Stimulated activated CD4-positive, alpha-beta T cell treated with anti-CD3 and anti-CD28 coated beads, Interleukin-2, amount 100 ng/mL, for 4 hours (primary cell): ENCODE data around the gene ING3.
"Not testable (repeated sequence)": the region's sequence is repeated elsewhere in the genome, so short reads cannot be mapped to it uniquely, and the experiment has no call there.

Source experiments
- DNase-seq: peaks from one replicate; pipeline ENCODE4 v3.0.0-alpha.2; 2020; ENCODE audit warnings: low read depth

The ING3 gene

GRCh38 chr7:120951309-120951699 is 727 bp downstream of the ING3 start:
- DNase-seq = no peak

- DNase-seq = no peak
Measured at GRCh38 chr7:120951826-120952225, 1.2 kb downstream of the ING3 start.

- DNase-seq = no peak
Measured at GRCh38 chr7:120955577-120956149, 5.1 kb downstream of the ING3 start.

- DNase-seq = no peak
Measured at GRCh38 chr7:120959929-120960484, 9.4 kb downstream of the ING3 start.

- no peak for DNase-seq
Measured at GRCh38 chr7:120960714-120961113, 10.1 kb downstream of the ING3 start.

- DNase-seq = no peak
Measured at GRCh38 chr7:120961638-120962173, 11.1 kb downstream of the ING3 start.

- no peak for DNase-seq
Measured at GRCh38 chr7:120964088-120964487, 13.5 kb downstream of the ING3 start.

- DNase-seq = no peak
Measured at GRCh38 chr7:120966961-120967360, 16.4 kb downstream of the ING3 start.

- no peak for DNase-seq
Measured at GRCh38 chr7:120973849-120974248, 23.3 kb downstream of the ING3 start.

- DNase-seq = no peak
Measured at GRCh38 chr7:120979765-120980499, 29.4 kb downstream of the ING3 start.

GRCh38 chr7:120981117-120981516 is 30.5 kb downstream of the ING3 start:
- DNase-seq = no peak

GRCh38 chr7:120981888-120982615 is 31.5 kb downstream of the ING3 start:
- no peak for DNase-seq

GRCh38 chr7:120983592-120983991 is 33.0 kb downstream of the ING3 start:
- DNase-seq = not testable (repeated sequence)

GRCh38 chr7:120984406-120984805 is 33.8 kb downstream of the ING3 start:
- DNase-seq = no peak

- no peak for DNase-seq
Measured at GRCh38 chr7:120985130-120985758, 34.7 kb downstream of the ING3 start.

GRCh38 chr7:120985839-120986238 is 35.3 kb downstream of the ING3 start:
- no peak for DNase-seq

GRCh38 chr7:120986650-120987049 is 36.1 kb downstream of the ING3 start:
- no peak for DNase-seq

- no peak for DNase-seq
Measured at GRCh38 chr7:120987280-120987679, 36.7 kb downstream of the ING3 start.

- peak; percentile 70 for DNase-seq
Measured at GRCh38 chr7:120987683-120988590, 37.4 kb downstream of the ING3 start.

- peak; percentile 6 for DNase-seq
Measured at GRCh38 chr7:120988591-120989256, 38.1 kb downstream of the ING3 start, which contains the start of gene CPED1. Gene CPED1, plus strand, starts transcription at chr7:120988711. Its CDS starts 911 bp downstream, at chr7:120989622.
